Neuron (in vitro differentiated cells): Measurements from ENCODE around the gene ACTN4.
"Not testable (repeated sequence)": the region's sequence is repeated elsewhere in the genome, so short reads cannot be mapped to it uniquely, and the experiment has no call there.

Experiments used
- H2AFZ ChIP-seq: one replicate; pipeline ENCODE4 v1.6.1; 2013; ENCODE audit warnings: low read depth, mild to moderate bottlenecking, inconsistent platforms, low read length, moderate library complexity
- H3K27me3 ChIP-seq: one replicate; pipeline ENCODE4 v1.6.1; 2013; ENCODE audit warnings: low read length; ENCODE audit not compliant: insufficient read depth
- H3K36me3 ChIP-seq: one replicate; pipeline ENCODE4 v1.6.1; 2013; ENCODE audit warnings: low read length; ENCODE audit not compliant: insufficient read depth
- H3K4me1 ChIP-seq: one replicate; pipeline ENCODE4 v1.6.1; 2013; ENCODE audit warnings: low read length; ENCODE audit not compliant: insufficient read depth
- H3K4me3 ChIP-seq: 2 replicates; pipeline ENCODE4 v1.5.1; 2013; ENCODE audit warnings: mild to moderate bottlenecking, low read length, moderate library complexity
- H3K9me3 ChIP-seq: one replicate; pipeline ENCODE4 v1.6.1; 2013; ENCODE audit warnings: low read length

The ACTN4 gene

DNA sequence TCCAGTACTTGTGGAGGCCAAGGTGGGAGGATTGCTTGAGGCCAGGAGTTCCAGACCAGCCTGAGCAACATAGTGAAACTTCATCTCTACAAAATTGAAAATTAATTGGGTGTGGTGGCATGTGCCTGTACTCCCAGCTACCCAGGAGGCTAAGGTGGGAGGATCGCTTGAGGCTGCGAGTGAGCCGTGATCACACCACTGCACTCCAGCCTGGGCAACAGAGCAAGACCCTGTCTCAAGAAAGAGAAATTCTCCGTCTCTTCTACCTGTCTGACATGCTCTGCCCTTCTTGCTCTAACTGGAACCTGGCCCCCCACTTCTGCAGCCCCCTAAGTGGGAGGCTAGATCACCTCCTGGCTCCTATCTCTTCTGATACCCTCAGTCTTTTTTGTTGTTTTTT, 21.0 kb upstream of the ACTN4 start:
- Histone ChIP-seq H3K27me3 (no peaks in the 10 kb centered on the region), H2AFZ (no peak overlapping the region), H3K36me3 (peaks cover 64% of the 10 kb centered on the region), H3K4me3 (no peak overlapping the region), H3K4me1 (no peaks in the 10 kb centered on the region), H3K9me3 (no peaks in the 10 kb centered on the region)

DNA sequence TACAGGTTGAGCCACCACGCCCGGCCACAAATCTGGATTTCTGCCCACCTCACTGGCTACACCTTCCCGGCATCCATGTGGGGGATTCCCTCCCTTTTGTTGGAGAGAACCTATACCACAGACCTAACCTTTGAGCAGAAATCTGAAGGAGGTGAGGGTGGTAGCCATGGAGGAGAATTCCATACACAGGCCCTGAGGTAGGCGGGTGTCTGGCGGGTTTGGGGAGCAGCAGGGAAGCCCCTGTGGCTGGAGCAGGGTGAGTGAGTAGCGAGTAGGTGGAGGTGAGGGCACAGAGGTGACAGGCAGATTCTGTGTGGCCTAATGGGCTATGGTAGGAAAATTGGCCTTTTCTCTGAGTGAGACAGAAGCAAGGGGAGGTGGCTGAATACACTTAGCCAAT, 17.9 kb upstream of the ACTN4 start:
- H3K36me3 ChIP-seq = peaks cover 55% of the 10 kb centered on the region
- no peaks in the 10 kb centered on the region for H3K27me3 ChIP-seq
- no peak overlapping the region for H2AFZ ChIP-seq

DNA sequence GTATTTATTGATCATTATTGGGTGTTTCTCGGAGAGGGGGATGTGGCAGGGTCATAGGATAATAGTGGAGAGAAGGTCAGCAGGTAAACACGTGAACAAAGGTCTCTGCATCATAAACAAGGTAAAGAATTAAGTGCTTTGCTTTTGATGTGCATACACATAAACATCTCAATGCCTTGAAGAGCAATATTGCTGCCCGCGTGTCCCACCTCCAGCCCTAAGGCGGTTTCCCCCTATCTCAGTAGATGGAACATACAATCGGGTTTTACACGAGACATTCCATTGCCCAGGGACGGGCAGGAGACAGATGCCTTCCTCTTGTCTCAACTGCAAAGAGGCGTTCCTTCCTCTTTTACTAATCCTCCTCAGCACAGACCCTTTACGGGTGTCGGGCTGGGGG, 16.1 kb upstream of the ACTN4 start:
- not testable (repeated sequence) for H2AFZ ChIP-seq, H3K27me3 ChIP-seq, H3K4me3 ChIP-seq, H3K4me1 ChIP-seq, H3K9me3 ChIP-seq
- peaks cover 57% of the 10 kb centered on the region for H3K36me3 ChIP-seq

More for the DNA sequence above, 17.9 kb upstream of the ACTN4 start:
- H3K4me3 ChIP-seq = no peak overlapping the region
- no peaks in the 10 kb centered on the region for H3K4me1 ChIP-seq
- no peaks in the 10 kb centered on the region for H3K9me3 ChIP-seq

DNA sequence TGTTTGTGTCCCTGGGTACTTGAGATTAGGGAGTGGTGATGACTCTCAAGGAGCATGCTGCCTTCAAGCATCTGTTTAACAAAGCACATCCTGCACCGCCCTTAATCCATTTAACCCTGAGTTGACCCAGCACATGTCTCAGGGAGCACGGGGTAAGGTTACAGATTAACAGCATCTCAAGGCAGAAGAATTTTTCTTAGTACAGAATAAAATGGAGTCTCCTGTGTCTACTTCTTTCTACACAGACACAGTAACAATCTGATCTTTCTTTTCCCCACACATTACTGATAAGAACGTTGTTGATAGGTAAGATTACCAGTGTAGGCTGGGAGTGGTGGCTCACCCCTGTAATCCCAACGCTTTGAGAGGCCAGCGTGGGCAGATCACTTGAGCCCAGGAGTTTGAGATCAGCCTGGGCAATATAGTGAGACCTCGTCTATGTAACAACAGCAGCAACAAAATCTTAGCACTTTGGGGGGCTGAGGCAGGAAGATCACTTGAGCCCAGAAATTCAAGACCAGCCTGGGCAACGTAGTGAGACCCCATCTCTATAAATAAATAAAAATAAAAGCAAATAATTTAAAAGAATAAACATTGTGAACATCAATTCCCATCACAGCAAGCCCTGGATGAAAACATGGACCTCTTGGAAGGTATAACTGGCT, 15.5 kb upstream of the ACTN4 start:
- not testable (repeated sequence) for H3K9me3 ChIP-seq, H3K4me1 ChIP-seq, H2AFZ ChIP-seq, H3K27me3 ChIP-seq, H3K4me3 ChIP-seq
- peaks cover 59% of the 10 kb centered on the region for H3K36me3 ChIP-seq

DNA sequence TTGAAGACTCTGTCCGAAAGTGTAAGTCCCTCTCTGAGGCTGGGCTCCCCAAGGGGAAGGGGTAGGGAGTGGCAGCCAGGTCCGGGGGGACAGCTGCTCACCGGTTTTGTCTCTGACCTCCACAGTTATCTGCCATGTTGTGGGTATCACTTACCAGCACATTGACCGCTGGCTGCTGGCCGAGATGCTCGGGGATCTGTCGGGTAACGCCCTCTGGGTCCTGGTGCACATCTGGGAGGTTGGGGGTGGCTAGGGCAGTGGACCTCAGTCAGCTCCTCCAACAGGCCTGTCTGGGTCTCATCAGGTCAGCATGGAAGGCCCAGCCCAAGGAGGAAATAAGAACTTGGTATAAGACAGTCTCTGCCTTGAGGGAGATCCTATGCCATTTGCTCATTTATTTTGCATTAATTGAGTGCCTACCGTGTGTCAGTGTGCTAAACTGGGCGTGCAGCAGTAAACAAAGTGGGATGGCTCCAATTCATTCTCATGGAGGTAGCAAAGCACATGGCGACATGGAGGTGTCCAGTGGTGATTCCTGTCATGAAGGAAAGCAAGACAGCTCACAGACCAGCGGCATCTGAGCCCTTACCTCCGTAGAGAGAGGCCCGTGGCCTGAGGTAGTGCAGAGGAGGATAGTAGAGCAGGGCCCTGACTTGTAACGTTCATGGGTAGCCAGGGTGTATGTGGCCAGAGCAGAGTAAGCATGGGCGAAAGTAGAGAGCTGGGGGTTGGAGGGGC, 14.8 kb upstream of the ACTN4 start:
- H3K4me1 ChIP-seq = no peaks in the 10 kb centered on the region
- no peaks in the 10 kb centered on the region for H3K27me3 ChIP-seq
- H3K9me3 ChIP-seq = no peaks in the 10 kb centered on the region
- H3K4me3 ChIP-seq = no peak overlapping the region
- no peak overlapping the region for H2AFZ ChIP-seq
- H3K36me3 ChIP-seq = peaks cover 55% of the 10 kb centered on the region

DNA sequence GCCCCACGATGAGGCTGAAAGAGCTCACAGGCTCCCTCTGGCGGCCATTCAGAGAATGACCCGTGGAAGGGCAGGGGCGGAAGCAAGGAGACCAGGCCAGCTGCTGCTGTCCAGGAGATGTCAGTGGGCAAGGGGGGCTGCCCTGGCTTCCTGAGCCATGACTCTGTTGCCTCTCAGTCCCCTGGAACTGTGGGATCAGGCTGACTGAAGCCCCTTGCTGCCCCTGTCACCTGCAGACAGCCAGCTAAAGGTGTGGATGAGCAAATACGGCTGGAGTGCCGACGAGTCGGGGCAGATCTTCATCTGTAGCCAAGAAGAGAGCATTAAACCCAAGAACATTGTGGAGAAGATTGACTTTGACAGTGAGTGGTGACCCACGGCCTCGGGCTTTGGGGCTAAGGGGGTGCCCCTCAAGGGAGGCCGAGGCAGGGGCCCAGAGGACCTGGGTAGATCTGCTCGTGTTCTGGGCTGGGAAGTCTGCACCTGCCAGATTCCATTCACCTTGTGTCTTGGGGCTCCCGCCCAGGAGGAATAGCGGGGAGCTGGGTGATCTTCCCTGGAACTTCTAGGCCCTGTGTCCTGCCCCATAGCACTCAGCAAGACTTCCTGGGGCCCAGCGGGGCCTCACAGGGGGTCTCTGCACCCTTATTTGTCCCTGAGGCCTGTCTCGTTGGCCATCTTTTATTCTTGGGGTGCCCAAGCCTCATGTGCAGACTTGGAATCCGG, 12.5 kb upstream of the ACTN4 start:
- Histone ChIP-seq H3K36me3 (peaks cover 37% of the 10 kb centered on the region), H3K4me1 (no peaks in the 10 kb centered on the region), H2AFZ (no peak overlapping the region), H3K9me3 (no peaks in the 10 kb centered on the region), H3K27me3 (no peaks in the 10 kb centered on the region), H3K4me3 (no peak overlapping the region)

DNA sequence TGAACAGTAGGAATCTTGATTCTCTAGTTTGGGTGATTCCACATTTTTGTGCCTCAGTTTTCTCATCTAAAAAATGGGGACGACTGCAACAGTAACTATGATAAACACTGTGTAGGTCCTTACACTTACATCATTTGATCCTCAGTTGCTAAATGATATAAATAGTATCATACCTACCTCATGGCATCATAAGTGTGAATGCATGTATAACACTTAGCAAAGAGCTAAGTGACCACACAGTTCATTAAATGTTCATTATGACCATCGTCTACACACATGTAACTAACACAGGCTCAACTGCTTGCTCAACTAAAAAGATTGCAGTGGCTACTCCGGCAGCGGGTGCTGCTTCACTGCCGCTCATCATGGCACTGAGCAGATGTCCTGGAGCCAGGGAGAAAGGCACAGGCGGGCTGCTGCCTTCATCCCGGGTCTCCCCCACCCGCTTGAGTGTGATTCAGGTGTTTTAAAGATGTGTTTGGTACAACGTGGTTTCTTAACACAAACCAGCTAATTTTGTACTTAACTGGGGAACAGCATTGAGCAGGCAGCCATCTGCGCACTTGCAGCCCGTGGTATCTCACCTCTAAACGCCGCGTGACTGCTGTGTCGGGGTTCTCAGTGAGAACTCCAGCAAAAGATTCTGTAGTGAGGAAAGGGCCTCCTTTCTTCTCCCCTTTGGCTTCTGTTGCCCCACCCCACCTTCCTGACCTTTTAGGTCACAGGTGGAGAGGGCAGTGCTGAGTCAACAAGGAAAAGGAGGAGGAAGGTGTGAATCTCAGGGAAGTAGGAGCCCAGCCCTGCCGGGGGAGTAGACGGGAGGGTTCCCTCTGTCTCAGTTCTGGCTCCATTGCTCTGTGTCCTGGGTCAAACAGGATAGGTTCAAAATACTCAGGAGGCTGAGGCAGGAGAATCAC, 11.7 kb upstream of the ACTN4 start:
- no peak overlapping the region for H3K4me3 ChIP-seq
- peaks cover 31% of the 10 kb centered on the region for H3K36me3 ChIP-seq
- no peaks in the 10 kb centered on the region for H3K27me3 ChIP-seq
- H3K4me1 ChIP-seq = no peaks in the 10 kb centered on the region
- H2AFZ ChIP-seq = no peak overlapping the region
- no peaks in the 10 kb centered on the region for H3K9me3 ChIP-seq

DNA sequence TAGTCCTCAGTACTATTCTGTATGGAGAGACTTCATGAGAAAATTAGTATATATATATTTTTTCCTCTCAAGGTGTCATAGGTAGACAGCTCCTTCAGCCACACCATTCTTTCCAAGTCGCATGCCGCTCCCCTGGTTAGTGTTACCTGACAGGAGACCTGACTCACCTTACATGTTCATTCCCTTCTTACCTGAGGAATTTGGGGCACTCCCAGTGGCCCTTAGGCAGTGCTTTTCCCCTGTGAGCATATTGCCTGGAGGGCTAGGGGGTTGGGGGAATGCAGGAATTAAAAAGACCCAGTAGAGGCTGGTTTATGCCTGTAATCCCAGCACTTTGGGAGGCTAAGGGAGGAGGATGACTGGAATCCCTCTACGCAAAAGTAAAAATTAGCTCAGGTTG, 9.0 kb upstream of the ACTN4 start:
- Histone ChIP-seq H3K4me1 (no peaks in the 10 kb centered on the region), H3K27me3 (no peaks in the 10 kb centered on the region), H3K9me3 (no peaks in the 10 kb centered on the region), H2AFZ (no peak overlapping the region), H3K36me3 (peaks cover 21% of the 10 kb centered on the region), H3K4me3 (no peak overlapping the region)

DNA sequence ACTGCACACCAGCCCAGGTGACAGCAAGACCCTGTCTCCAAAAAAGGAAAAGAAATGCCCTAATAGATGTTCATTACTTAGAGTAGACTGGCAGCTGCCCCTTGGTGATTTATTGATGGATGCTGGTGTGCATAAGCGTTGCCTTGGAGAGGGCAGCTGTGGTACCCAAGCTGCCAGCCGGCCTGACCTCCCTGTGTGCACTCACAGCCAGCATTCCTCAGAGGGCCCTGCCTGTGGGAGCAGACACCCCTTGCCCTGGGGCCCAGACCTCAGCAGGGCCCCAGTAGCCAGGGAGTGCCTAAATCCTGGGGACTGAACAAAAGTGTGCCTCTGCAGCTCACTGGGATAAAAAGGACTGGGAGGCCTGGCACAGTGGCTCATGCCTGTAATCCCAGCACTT, 7.8 kb upstream of the ACTN4 start:
- peaks cover 21% of the 10 kb centered on the region for H3K36me3 ChIP-seq

DNA sequence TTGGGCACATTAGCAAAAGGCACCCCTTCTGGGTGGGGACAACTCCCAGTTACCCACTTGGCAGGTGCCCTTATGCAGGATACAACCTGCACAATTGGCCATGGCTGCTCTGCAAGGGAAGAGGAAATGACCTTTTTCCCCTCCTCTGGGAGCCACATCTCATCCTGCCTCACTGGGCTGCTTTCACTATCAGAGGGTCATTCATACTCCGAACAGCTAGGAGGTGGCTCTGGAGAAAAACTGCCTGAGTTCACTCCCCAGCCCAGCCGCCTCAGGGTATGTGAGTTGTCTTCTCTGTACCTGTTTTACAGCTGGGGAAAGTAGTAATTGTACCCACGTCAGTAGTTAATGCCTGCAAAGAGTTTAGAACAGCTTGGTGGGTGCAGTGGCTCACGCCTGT, 7.1 kb upstream of the ACTN4 start:
- Histone ChIP-seq H3K4me3 (no peak overlapping the region), H3K36me3 (peaks cover 15% of the 10 kb centered on the region), H3K27me3 (no peaks in the 10 kb centered on the region), H2AFZ (no peak overlapping the region), H3K4me1 (no peaks in the 10 kb centered on the region), H3K9me3 (no peaks in the 10 kb centered on the region)

More for the DNA sequence above, 7.8 kb upstream of the ACTN4 start:
- H3K4me1 ChIP-seq = no peaks in the 10 kb centered on the region
- H2AFZ ChIP-seq = no peak overlapping the region
- no peak overlapping the region for H3K4me3 ChIP-seq
- H3K27me3 ChIP-seq = no peaks in the 10 kb centered on the region
- no peaks in the 10 kb centered on the region for H3K9me3 ChIP-seq

DNA sequence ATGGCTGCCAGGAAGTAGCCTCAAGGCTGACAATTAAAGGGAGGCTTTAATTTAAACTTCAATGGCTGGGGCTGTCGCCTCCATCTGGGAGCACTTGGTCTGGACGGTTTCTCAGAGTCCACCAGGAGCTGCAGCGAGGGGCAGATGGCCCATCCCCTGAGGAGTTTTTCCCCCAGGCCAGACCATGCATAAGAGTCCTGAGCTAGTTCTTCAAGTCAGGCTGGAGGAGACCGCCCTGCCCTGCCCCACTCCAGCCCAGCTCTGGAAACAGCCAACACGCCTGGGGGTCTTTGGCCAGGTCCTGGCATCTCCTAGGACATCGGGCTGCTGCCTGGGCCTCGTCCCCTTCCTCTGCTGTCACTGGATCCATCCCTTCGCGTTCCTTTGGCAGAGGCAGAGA, 5.3 kb upstream of the ACTN4 start:
- no peak overlapping the region for H2AFZ ChIP-seq
- H3K4me3 ChIP-seq = no peak overlapping the region
- no peaks in the 10 kb centered on the region for H3K36me3 ChIP-seq
- H3K9me3 ChIP-seq = no peaks in the 10 kb centered on the region
- no peaks in the 10 kb centered on the region for H3K4me1 ChIP-seq
- H3K27me3 ChIP-seq = no peaks in the 10 kb centered on the region

DNA sequence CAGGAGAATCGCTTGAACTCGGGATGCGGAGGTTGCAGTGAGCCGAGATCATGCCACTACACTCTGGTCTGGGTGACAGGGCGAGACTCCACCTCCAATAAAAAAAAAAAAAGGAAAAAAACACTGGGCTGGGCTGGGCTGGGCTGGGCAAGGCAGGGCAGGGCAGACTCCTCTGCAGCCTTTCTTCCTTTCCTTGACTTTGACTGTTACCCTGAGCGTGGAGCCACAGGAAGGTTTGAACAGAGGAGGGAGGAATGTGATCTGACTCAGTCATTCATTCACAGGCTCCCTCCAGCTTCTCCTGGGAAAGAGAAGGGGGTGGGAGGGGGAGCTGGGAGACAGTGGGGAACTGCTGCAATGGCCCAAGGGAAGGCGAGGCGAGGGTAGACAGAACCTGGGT, 2.7 kb upstream of the ACTN4 start:
- no peaks in the 10 kb centered on the region for H3K36me3 ChIP-seq
- H3K4me3 ChIP-seq = no peak overlapping the region
- H3K27me3 ChIP-seq = no peaks in the 10 kb centered on the region
- no peaks in the 10 kb centered on the region for H3K9me3 ChIP-seq
- peaks cover 11% of the 10 kb centered on the region for H3K4me1 ChIP-seq
- no peak overlapping the region for H2AFZ ChIP-seq
